GM19467 (cell line): Measurements from ENCODE around the gene C14orf39.
"Not testable (repeated sequence)": the region's sequence is repeated elsewhere in the genome, so short reads cannot be mapped to it uniquely, and the experiment has no call there.

ENCODE experiments used
- ATAC-seq: cut with Tn5 transposase; IDR thresholded peaks from one replicate; pipeline ENCODE4 v1.9.1; 2021; ENCODE audit warnings: mild to moderate bottlenecking, moderate library complexity; ENCODE audit not compliant: unreplicated experiment

Gene C14orf39

GRCh38 chr14:60502541-60502940 lies 16.7 kb upstream of the C14orf39 start:
- no peak for ATAC-seq

- ATAC-seq = no peak
These were observed 10.1 kb upstream of the C14orf39 start for GRCh38 chr14:60495946-60496345.

GRCh38 chr14:60490270-60490669 lies 4.4 kb upstream of the C14orf39 start:
- ATAC-seq = no peak

- ATAC-seq = no peak
These were observed 2.3 kb upstream of the C14orf39 start for GRCh38 chr14:60488175-60488574.

GRCh38 chr14:60487211-60487610 lies 1.3 kb upstream of the C14orf39 start:
- no peak for ATAC-seq

GRCh38 chr14:60485057-60485597 lies 736 bp downstream of the C14orf39 start:
- ATAC-seq = no peak

GRCh38 chr14:60482743-60483142 lies 3.1 kb downstream of the C14orf39 start:
- ATAC-seq = no peak

GRCh38 chr14:60480248-60480647 lies 5.6 kb downstream of the C14orf39 start:
- not testable (repeated sequence) for ATAC-seq

- ATAC-seq = no peak
These were observed 30.0 kb downstream of the C14orf39 start for GRCh38 chr14:60455875-60456274.

- no peak for ATAC-seq
These were observed 55.6 kb downstream of the C14orf39 start for GRCh38 chr14:60430276-60430675.

- ATAC-seq = no peak
These were observed 65.8 kb downstream of the C14orf39 start for GRCh38 chr14:60420050-60420449.

GRCh38 chr14:60397550-60397949 lies 88.3 kb downstream of the C14orf39 start:
- ATAC-seq = not testable (repeated sequence)

GRCh38 chr14:60396718-60397343 lies 89.0 kb downstream of the C14orf39 start:
- no peak for ATAC-seq
